Measurements from ENCODE around the gene CD99L2. TPM values are rescaled to one million over a fixed set of nuclear protein-coding genes. Genes with fewer than 3 reads are reported as not detected.

Gene CD99L2
- total and polyA plus RNA-seq, 2 of the 8 experiments (the other 6 are each of a cell fraction or from before 2014, with no cell fraction given): 8.0 to 8.5 TPM

DNA sequence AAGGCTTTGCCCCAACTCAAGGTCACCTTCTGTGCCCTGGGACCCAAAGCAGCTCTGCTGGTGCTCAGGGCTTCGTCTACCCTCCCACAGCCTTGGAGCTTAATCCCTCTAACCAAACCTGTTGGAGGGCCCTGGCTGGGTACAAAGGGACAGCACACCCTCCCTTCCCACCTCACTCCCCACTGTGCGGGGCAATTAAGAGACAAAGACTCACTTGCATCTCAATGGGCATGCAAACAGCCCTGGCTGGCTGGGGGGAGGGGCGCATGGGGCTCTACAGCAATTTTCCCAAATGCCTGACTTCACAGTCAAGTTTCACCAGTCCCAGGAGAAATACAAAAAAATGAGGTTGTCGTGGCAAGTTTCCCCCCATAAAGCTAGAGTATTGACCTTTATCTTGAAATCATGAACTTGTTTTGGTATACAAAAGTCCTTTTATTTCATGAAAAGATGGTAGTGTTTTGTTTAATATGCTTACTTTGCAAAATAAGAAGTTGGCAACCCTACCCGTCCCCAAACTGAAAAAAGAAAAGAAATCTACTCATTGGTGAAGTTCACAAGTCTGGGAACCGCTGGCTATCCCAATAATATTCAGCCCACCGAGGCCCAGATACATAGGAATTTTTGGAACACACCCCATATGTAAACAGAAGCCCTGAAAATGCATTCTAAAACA lies 4.1 kb upstream of the CD99L2 start (continued):
- TF ChIP-seq JUND (IDR thresholded peaks at IDR 0.05; ENCODE audit: low read length): 0 out of 2 replicates have a peak, but pooled peaks have one; percentile 17
- TF ChIP-seq SP4 (IDR thresholded peaks at IDR 0.05; ENCODE audit: low read length): no peak
- peak; percentile 51 for TF ChIP-seq MAFK (IDR thresholded peaks at IDR 0.05; ENCODE audit: low read depth, low read length)
- no peak for TF ChIP-seq GABPA (IDR thresholded peaks at IDR 0.05; ENCODE audit: borderline replicate concordance, insufficient read depth, low read length)
- no peak for TF ChIP-seq ZNF274 (IDR thresholded peaks at IDR 0.05; ENCODE audit: borderline replicate concordance, extremely low read depth, low read length)
- TF ChIP-seq SP1 (IDR thresholded peaks at IDR 0.05; ENCODE audit: low read depth, low read length): peak; percentile 97
- no peak for TF ChIP-seq RNF2 (IDR thresholded peaks at IDR 0.05; ENCODE audit: borderline replicate concordance, low read depth, low read length, missing control alignments, poor library complexity, severe bottlenecking)
- TF ChIP-seq EGR1 (IDR thresholded peaks at IDR 0.05; ENCODE audit: borderline replicate concordance, low read depth, low read length): no peak
- no peak for TF ChIP-seq GTF2F1 (IDR thresholded peaks at IDR 0.05; ENCODE audit: borderline replicate concordance, low read depth, low read length)
- TF ChIP-seq CBX8 (IDR thresholded peaks at IDR 0.05; ENCODE audit: borderline replicate concordance, low read depth, low read length): no peak
- TF ChIP-seq POLR2A (IDR thresholded peaks at IDR 0.05; ENCODE audit: control extremely low read depth in 1 of 2, low read depth in 2 of 2, low read length in 2 of 2): no peak; a peak in 1 of 3 replicates
- peak; percentile 65 for TF ChIP-seq CHD2 (IDR thresholded peaks at IDR 0.05; ENCODE audit: low read length)
- TF ChIP-seq HDAC6 (IDR thresholded peaks at IDR 0.05; ENCODE audit: low read depth, low read length): no peak
- TF ChIP-seq CHD1 (IDR thresholded peaks at IDR 0.05; ENCODE audit: low read depth, low read length): no peak
- TF ChIP-seq PHF8 (conservative IDR thresholded peaks at IDR 0.05; ENCODE audit: low read depth, low read length): no peak
- peak; percentile 97 for TF ChIP-seq RBBP5 (IDR thresholded peaks at IDR 0.05; ENCODE audit: borderline replicate concordance, low read depth, low read length)
